Measurements from ENCODE around the gene CNRIP1. TPM values are rescaled to one million over a fixed set of nuclear protein-coding genes. Genes with fewer than 3 reads are reported as not detected.

CNRIP1 gene
- total and polyA plus RNA-seq, 2 of the 4 experiments (the other 2 are of a cell fraction): 23.3 to 32.7 TPM

DNA sequence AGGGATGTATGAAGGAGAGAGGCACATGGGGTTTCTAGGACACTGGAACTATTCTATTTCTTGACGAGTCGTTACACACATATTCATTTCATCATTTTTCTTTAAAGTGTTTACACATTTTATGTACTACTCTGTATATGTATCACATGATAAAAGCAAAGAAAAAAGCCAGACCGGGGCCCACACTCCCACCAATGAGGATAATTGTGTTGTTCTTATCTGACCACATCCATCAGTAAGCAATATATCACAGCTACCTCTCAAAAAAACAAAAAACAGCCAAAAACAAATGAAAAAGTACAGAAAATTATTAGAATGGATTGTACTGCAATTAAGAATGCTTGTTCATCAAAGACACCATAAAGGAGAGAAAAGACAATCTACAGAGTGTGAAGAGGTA lies 14.2 kb upstream of the CNRIP1 start:
- ChIA-PET CTCF (no interaction called here), POLR2A (ENCODE audit: unreplicated experiment) (no interaction called here)
- Histone ChIP-seq H3K27ac (ENCODE audit: insufficient read depth, low read length) (no peak overlapping the region), H2BK120ac (ENCODE audit: low read depth, low read length) (no peak overlapping the region), H3K4me3 (ENCODE audit: insufficient read depth, low read depth, low read length) (no peak overlapping the region), H3K9me3 (ENCODE audit: control insufficient read depth, insufficient read depth, low read length) (no peaks in the 10 kb centered on the region), H2AK5ac (ENCODE audit: low read depth, low read length) (no peak overlapping the region), H3K27me3 (ENCODE audit: control insufficient read depth, insufficient read depth, low read length) (no peaks in the 10 kb centered on the region), H2BK5ac (ENCODE audit: low read depth, low read length, poor library complexity, severe bottlenecking) (no peak overlapping the region), H3K9ac (ENCODE audit: low read depth, low read length) (no peak overlapping the region), H4K5ac (ENCODE audit: low read depth, low read length) (no peak overlapping the region), H2AK9ac (replicated peaks; ENCODE audit: low read depth, low read length, poor library complexity) (no peak overlapping the region), H4K8ac (ENCODE audit: low read depth in 2 of 2, low read length in 2 of 2) (no peak overlapping the region), H3K79me1 (ENCODE audit: low read depth in 1 of 2, low read length in 2 of 2) (no peaks in the 10 kb centered on the region), H3K23ac (ENCODE audit: low read depth, low read length) (no peak overlapping the region), H3K4me1 (ENCODE audit: control insufficient read depth, insufficient read depth, low read length) (peaks cover 4% of the 10 kb centered on the region), H4K91ac (ENCODE audit: insufficient read depth, low read depth, low read length) (no peak overlapping the region), H2BK20ac (ENCODE audit: low read depth, low read length) (no peak overlapping the region), H4K20me1 (ENCODE audit: insufficient read depth, low read length) (no peaks in the 10 kb centered on the region), H2AFZ (replicated peaks; ENCODE audit: low read length, poor library complexity) (no peak overlapping the region), H3K4me2 (ENCODE audit: low read depth, low read length) (no peak overlapping the region), H3K14ac (replicated peaks; ENCODE audit: low read depth, low read length) (no peak overlapping the region), H3K4ac (ENCODE audit: low read depth, low read length) (no peak overlapping the region), H3K36me3 (ENCODE audit: control insufficient read depth, insufficient read depth, low read length) (no peaks in the 10 kb centered on the region), H3K9me1 (ENCODE audit: insufficient read depth, low read length) (peaks cover 9% of the 10 kb centered on the region), H3K18ac (ENCODE audit: low read depth, low read length) (no peak overlapping the region), H3K56ac (ENCODE audit: extremely low read depth, insufficient read depth, low read length) (no peak overlapping the region), H2BK15ac (ENCODE audit: low read depth, low read length) (no peak overlapping the region)
- in situ Hi-C loops (cut with MboI; ENCODE audit: low sequenced_read_pairs): no loop called here
- dilution Hi-C loops (cut with HindIII; ENCODE audit: low sequenced_read_pairs, unreplicated experiment): no loop called here
- no TSS peak for BruUV-seq (replicated peaks)
- no CpG with 5 or more reads among the region's 3 CpGs for WGBS, 2 experiments (ENCODE audit: extremely low coverage in 2 of 2, insufficient read length in 1 of 2)
- ATAC-seq (ENCODE audit: low read depth): no peak
- DNase-seq: no peak
- intact Hi-C loops (cut with micrococcal nuclease): no loop called here
- TF ChIP-seq NFE2L2 (IDR thresholded peaks at IDR 0.05; ENCODE audit: low read depth, low read length): no peak
- TF ChIP-seq RFX5 (IDR thresholded peaks at IDR 0.05; ENCODE audit: low read depth, low read length): no peak
- TF ChIP-seq POLR2A (IDR thresholded peaks at IDR 0.05; ENCODE audit: low read depth, low read length): no peak
- TF ChIP-seq RCOR1 (IDR thresholded peaks at IDR 0.05; ENCODE audit: insufficient replicate concordance, low read length): no peak
- no peak for TF ChIP-seq RAD21 (IDR thresholded peaks at IDR 0.05; ENCODE audit: low read length)
- TF ChIP-seq, protein P1, sequence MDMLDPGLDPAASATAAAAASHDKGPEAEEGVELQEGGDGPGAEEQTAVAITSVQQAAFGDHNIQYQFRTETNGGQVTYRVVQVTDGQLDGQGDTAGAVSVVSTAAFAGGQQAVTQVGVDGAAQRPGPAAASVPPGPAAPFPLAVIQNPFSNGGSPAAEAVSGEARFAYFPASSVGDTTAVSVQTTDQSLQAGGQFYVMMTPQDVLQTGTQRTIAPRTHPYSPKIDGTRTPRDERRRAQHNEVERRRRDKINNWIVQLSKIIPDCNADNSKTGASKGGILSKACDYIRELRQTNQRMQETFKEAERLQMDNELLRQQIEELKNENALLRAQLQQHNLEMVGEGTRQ (IDR thresholded peaks at IDR 0.05; ENCODE audit: low read depth, low read length): no peak
- no peak for TF ChIP-seq FOS (IDR thresholded peaks at IDR 0.05; ENCODE audit: low read depth, low read length)
- TF ChIP-seq SMC3 (IDR thresholded peaks at IDR 0.05; ENCODE audit: low read depth, low read length): no peak
- TF ChIP-seq CEBPB (IDR thresholded peaks at IDR 0.05; ENCODE audit: low read depth, low read length): no peak
- no peak for TF ChIP-seq MAFK (IDR thresholded peaks at IDR 0.05; ENCODE audit: low read depth, low read length)
- TF ChIP-seq, protein P2, sequence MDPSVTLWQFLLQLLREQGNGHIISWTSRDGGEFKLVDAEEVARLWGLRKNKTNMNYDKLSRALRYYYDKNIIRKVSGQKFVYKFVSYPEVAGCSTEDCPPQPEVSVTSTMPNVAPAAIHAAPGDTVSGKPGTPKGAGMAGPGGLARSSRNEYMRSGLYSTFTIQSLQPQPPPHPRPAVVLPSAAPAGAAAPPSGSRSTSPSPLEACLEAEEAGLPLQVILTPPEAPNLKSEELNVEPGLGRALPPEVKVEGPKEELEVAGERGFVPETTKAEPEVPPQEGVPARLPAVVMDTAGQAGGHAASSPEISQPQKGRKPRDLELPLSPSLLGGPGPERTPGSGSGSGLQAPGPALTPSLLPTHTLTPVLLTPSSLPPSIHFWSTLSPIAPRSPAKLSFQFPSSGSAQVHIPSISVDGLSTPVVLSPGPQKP (IDR thresholded peaks at IDR 0.05; ENCODE audit: borderline replicate concordance, low read depth, low read length): no peak
- TF ChIP-seq BHLHE40 (IDR thresholded peaks at IDR 0.05; ENCODE audit: low read depth, low read length): no peak
- TF ChIP-seq MXI1 (IDR thresholded peaks at IDR 0.05; ENCODE audit: borderline replicate concordance, low read depth, low read length): no peak
- no peak for TF ChIP-seq CHD1 (IDR thresholded peaks at IDR 0.05; ENCODE audit: low read depth, low read length)
- TF ChIP-seq CTCF (conservative IDR thresholded peaks at IDR 0.05; ENCODE audit: low read depth, low read length): no peak
